ENCODE results near the gene SESN1. TPM values are rescaled to one million over a fixed set of nuclear protein-coding genes. Genes with fewer than 3 reads are reported as not detected.

The SESN1 gene
- total RNA-seq, 1 donor from 2014 or later = 8.0 TPM

DNA sequence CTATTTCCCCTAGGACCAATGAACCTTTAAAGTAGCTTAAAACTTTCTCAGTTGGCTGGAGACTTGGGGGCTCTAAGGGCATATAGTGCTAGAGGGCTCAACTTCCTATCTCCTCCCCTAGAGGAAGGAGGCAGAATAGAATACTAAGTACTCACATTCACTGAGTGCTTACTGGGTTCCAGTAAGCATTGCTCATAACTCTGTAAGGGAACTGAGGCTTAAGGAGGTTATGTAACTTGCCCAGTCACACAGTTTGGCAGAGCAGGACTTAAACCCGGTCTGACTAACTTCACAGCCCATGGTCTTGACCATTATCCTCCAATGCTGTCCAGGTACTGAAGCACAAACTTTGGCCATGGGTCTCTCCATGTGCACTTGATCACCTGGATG, 12.5 kb downstream of the SESN1 start:
- DNase-seq (ENCODE audit: low read depth) = no peak

DNA sequence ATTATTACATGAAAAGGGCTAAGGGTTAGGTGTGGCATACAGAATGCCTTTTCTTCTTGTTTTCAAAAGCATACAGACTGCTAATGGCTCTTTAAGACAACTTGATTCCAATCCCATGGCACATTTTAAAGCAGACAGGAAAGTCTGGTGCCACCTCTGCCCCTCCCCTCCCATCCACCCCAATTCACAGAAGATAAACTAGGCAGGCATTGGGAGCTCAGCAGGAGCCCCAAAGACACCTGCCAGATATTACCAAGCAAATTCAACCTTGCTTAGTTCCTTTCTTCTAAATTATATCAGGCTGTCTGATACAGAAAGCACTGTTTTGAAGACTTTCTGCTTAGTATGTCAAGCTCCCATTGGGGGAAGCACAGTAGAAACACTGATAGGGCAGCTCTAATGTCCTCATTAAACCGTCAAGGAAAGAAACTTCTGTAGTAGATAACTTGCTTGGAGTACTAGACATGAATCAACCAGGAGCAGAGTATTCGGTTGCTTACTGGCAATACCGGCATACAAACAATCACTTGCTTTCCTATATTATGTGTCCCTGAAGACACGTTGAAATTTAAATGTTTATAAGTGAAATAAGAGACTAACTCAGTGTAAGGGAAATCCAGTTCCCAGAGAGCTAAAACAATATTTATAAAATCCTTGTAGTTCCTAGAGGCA, 13.0 kb downstream of the SESN1 start:
- H3K4me3 ChIP-seq (ENCODE audit: low read depth, low read length) = no peak overlapping the region
- TF ChIP-seq, protein P1, sequence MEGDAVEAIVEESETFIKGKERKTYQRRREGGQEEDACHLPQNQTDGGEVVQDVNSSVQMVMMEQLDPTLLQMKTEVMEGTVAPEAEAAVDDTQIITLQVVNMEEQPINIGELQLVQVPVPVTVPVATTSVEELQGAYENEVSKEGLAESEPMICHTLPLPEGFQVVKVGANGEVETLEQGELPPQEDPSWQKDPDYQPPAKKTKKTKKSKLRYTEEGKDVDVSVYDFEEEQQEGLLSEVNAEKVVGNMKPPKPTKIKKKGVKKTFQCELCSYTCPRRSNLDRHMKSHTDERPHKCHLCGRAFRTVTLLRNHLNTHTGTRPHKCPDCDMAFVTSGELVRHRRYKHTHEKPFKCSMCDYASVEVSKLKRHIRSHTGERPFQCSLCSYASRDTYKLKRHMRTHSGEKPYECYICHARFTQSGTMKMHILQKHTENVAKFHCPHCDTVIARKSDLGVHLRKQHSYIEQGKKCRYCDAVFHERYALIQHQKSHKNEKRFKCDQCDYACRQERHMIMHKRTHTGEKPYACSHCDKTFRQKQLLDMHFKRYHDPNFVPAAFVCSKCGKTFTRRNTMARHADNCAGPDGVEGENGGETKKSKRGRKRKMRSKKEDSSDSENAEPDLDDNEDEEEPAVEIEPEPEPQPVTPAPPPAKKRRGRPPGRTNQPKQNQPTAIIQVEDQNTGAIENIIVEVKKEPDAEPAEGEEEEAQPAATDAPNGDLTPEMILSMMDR (conservative IDR thresholded peaks at IDR 0.05; ENCODE audit: low read depth, low read length) = no peak
- DNase-seq (ENCODE audit: low read depth) = no peak

More for the DNA sequence above, 12.5 kb downstream of the SESN1 start:
- no peak overlapping the region for H3K4me3 ChIP-seq (ENCODE audit: low read depth, low read length)
- TF ChIP-seq, protein P1 (conservative IDR thresholded peaks at IDR 0.05; ENCODE audit: low read depth, low read length) = peak; percentile 28

DNA sequence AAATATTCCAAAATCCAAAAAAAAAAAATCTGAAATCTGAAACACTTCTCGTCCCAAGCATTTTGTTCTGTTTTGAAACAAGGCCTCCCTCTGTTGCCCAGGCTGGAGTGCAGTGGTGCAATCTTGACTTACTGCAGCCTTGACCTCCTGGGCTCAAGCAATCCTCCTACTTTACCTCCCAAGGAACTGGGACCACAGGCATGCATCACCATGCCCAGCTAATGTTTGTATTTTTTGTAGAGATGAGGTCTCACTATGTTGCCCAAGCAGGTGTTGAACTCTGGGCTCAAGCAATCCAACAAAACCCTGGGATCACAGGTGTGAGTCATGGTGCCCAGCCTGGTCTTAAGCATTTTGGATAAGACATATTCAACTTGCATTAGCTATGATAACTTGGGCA, 13.6 kb downstream of the SESN1 start:
- TF ChIP-seq, protein P1 (conservative IDR thresholded peaks at IDR 0.05; ENCODE audit: low read depth, low read length) = no peak

DNA sequence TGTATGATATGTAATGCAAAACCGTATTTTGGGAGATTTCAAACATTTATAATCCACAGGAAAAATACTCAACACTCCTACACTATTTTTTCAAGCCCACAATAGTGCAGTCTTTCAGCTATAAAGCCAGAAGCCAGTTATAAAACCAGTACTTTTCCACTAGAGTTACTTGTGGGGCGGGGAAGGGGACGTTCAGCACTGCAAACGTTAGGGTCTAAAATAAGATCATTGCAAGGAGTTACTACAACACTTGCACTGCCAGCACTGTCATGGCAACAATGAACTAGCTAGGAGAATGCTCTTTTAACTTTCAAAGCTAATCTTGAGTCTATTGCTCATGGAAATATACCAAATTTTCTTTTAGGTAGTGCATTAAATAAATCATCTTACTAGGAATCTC, 14.7 kb downstream of the SESN1 start:
- no peak overlapping the region for H3K4me3 ChIP-seq (ENCODE audit: low read depth, low read length)
- no peak for DNase-seq (ENCODE audit: low read depth)
- TF ChIP-seq, protein P1 (conservative IDR thresholded peaks at IDR 0.05; ENCODE audit: low read depth, low read length) = no peak

More for the DNA sequence above, 13.6 kb downstream of the SESN1 start:
- H3K4me3 ChIP-seq (ENCODE audit: low read depth, low read length) = no peak overlapping the region
- no peak for DNase-seq (ENCODE audit: low read depth)

DNA sequence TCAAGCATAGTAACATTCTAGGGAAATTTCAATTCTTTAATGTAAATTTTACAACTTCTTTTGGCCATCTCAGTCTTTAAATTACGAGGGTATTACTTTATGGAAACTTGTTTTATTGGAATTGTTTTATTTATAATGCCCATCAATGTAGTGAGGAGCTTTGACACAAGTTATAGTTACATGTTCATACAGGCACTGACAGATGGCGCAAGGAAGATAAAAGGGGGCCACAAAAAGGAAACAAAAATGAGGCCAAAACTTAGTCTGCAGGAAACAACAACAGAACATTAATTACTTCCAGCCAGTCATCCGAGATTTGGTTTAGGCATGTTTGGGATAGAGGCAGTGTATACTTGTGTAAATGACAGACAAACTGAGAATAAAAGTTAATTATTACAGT, 18.3 kb downstream of the SESN1 start:
- no peak overlapping the region for H3K4me3 ChIP-seq (ENCODE audit: low read depth, low read length)
- DNase-seq (ENCODE audit: low read depth) = no peak
- TF ChIP-seq, protein P1 (conservative IDR thresholded peaks at IDR 0.05; ENCODE audit: low read depth, low read length) = no peak

DNA sequence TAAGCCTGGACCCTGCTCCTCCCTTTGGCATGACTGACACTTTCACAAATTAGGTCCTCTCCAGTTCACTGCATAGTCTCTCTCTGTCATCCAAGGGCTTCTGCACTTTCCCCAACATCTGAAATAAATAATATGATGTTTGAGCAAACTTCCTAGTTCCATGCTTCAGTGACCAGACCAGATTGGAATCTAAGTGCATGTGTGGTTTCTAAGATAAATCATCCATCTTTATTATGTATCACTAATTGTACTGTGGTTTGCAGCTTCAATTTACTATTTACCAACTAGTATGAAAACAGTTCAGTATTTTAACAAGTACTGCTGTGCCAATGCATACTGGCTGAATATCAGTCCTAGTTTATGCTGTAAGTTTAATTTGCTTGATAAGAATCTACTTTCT, 18.7 kb downstream of the SESN1 start:
- TF ChIP-seq, protein P1 (conservative IDR thresholded peaks at IDR 0.05; ENCODE audit: low read depth, low read length) = no peak
- no peak for DNase-seq (ENCODE audit: low read depth)

DNA sequence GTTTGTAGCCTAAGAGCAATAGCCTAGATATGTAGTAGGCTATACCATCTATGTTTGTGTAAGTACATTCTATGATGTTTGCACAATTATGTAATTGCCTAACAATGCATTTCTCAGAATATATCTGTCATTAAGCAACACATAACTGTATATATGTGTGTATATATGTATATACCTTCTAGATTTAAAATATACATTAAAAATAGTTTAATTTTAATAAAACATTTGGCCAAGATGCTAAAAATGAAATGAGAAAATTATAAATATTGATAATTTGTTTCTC, 20.6 kb downstream of the SESN1 start:
- no peak for DNase-seq (ENCODE audit: low read depth)
- TF ChIP-seq, protein P1 (conservative IDR thresholded peaks at IDR 0.05; ENCODE audit: low read depth, low read length) = no peak
- H3K4me3 ChIP-seq (ENCODE audit: low read depth, low read length) = no peak overlapping the region

More for the DNA sequence above, 18.7 kb downstream of the SESN1 start:
- H3K4me3 ChIP-seq (ENCODE audit: low read depth, low read length) = no peak overlapping the region

Data from epithelial cell of proximal tubule (primary cell).